H1 (cell line): ENCODE measurements around the gene ORAI3. TPM values are rescaled to one million over a fixed set of nuclear protein-coding genes. Genes with fewer than 3 reads are reported as not detected.

ENCODE experiments used
- EGR1 ChIP-seq: IDR thresholded peaks from 2 replicates; pipeline ENCODE4 v1.6.1; 2011; ENCODE audit warnings: low read depth, low read length, borderline replicate concordance
- HDAC2 ChIP-seq, 2 experiments: fragments of 300-600 bp in 1 of 2; sonication (generic) in 1 of 2; IDR thresholded peaks; 2 replicates each; pipeline ENCODE4 v1.6.1; 2011 to 2012; ENCODE audit warnings: low read depth in 2 of 2, low read length in 2 of 2, mild to moderate bottlenecking in 2 of 2, moderate library complexity in 2 of 2, borderline replicate concordance in 1 of 2, inconsistent platforms in 1 of 2
- JUND ChIP-seq: IDR thresholded peaks from 2 replicates; pipeline ENCODE4 v1.6.1; 2011; ENCODE audit warnings: mild to moderate bottlenecking, improper control_type of control experiment, low read length
- KDM5A ChIP-seq: fragments of 200-600 bp; IDR thresholded peaks from 2 replicates; pipeline ENCODE4 v1.7.1; 2012; ENCODE audit warnings: mild to moderate bottlenecking, low read length, inconsistent platforms, mixed read lengths
- MAFK ChIP-seq: IDR thresholded peaks from 2 replicates; pipeline ENCODE4 v1.6.1; 2012; ENCODE audit warnings: low read depth, mild to moderate bottlenecking, improper control_type of control experiment, low read length
- POLR2A ChIP-seq, 2 experiments: IDR thresholded peaks; 1 replicate in 1 of 2; 2 replicates in 1 of 2; pipeline ENCODE4 v1.6.1; 2011; ENCODE audit warnings: low read depth in 2 of 2, low read length in 2 of 2, mild to moderate bottlenecking in 2 of 2; ENCODE audit errors: control extremely low read depth in 1 of 2
- POU5F1 ChIP-seq: IDR thresholded peaks from 2 replicates; pipeline ENCODE4 v1.6.1; 2011; ENCODE audit warnings: low read depth, mild to moderate bottlenecking, low read length, moderate library complexity
- RBBP5 ChIP-seq: IDR thresholded peaks from 2 replicates; pipeline ENCODE4 v1.7.1; 2012; ENCODE audit warnings: low read depth, mild to moderate bottlenecking, inconsistent platforms, low read length, moderate library complexity, borderline replicate concordance
- RFX5 ChIP-seq: IDR thresholded peaks from 2 replicates; pipeline ENCODE4 v1.6.1; 2011; ENCODE audit warnings: low read depth, low read length, improper control_type of control experiment, borderline replicate concordance
- SUZ12 ChIP-seq: fragments of 200-600 bp; sonication (generic); IDR thresholded peaks from 2 replicates; pipeline ENCODE4 v1.6.1; 2012; ENCODE audit warnings: mild to moderate bottlenecking, inconsistent platforms, low read length, moderate library complexity, mixed read lengths
- TAF1 ChIP-seq: IDR thresholded peaks from 2 replicates; pipeline ENCODE4 v1.6.1; 2011; ENCODE audit warnings: mild to moderate bottlenecking, low read depth, low read length
- polyA plus RNA-seq, 7 experiments: library from polyadenylated mRNA; depleted of rRNA in 3 of 7; stranded (reverse) in 5 of 7; unstranded in 2 of 7; fragments of >200 nt in 5 of 7; fragments of 200-250 nt in 2 of 7; gene quantifications; 1 replicate in 5 of 7; 2 replicates in 1 of 7; 4 replicates in 1 of 7; pipeline versions ENCODE4 v1.2.1 to v1.2.3, GENCODE V29; 2011 to 2013; ENCODE audit warnings: missing spikeins in 2 of 7, mixed read lengths in 2 of 7
- total RNA-seq: library from RNA; stranded (reverse); fragmentation: NEBNext Ultra II Directional; extraction: Animal tissue kit (Norgen Biotek cat#: 25700); gene quantifications from 2 replicates; pipeline ENCODE4 v1.2.1, GENCODE V29; 2021
- TF ChIP-seq, protein P1 (sequence below): fragments of 300-600 bp; sonication (generic); IDR thresholded peaks from 2 replicates; pipeline ENCODE4 v1.7.1; 2012; ENCODE audit warnings: low read length, moderate library complexity, mild to moderate bottlenecking, inconsistent platforms; ENCODE audit not compliant: insufficient replicate concordance

The ORAI3 gene
- total and polyA plus RNA-seq, 2 of the 8 experiments (the other 6 are each of a cell fraction or from before 2014, with no cell fraction given), result 8.7 to 24.5 TPM

DNA sequence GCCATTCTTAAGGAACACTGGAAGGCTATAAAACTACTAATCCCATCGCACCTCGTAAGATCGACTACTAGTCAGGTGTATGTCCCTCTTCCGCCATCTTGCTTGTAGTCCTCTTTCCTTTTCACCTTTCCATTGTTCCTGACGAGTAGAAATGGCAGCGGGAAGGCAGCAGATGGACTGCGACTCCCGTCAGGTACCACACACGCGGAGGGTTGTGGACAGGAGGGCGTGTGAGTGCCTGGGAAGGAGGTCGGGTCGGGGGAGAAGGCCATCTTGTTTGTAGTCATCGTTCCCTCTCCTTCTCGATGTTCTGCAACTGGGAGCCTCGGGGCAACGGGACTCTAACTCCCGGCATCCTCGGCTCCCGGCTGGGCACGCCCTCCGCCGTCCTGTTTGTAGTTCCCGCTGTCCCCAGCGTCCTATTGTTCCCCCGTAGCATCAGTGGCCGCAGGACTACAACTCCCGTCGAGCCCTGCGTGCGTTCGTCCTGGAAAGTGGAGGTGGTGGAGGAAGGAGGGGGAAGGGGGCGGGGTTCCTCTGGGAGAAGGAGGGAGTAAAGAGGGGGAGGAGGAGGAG, 25.8 kb upstream of the ORAI3 start (continued):
- TF ChIP-seq HDAC2 (IDR thresholded peaks at IDR 0.05; ENCODE audit: borderline replicate concordance in 1 of 2, low read depth in 2 of 2, low read length in 2 of 2) (no peak), POLR2A (IDR thresholded peaks at IDR 0.05; ENCODE audit: control extremely low read depth in 1 of 2, low read depth in 2 of 2, low read length in 2 of 2) (peak; percentile 43 to 78), TAF1 (peak; percentile 75), SUZ12 (no peak), RBBP5 (no peak), MAFK (no peak), EGR1 (no peak), POU5F1 (no peak), RFX5 (no peak), JUND (no peak), KDM5A (peak; percentile 71)
- TF ChIP-seq, protein P1, sequence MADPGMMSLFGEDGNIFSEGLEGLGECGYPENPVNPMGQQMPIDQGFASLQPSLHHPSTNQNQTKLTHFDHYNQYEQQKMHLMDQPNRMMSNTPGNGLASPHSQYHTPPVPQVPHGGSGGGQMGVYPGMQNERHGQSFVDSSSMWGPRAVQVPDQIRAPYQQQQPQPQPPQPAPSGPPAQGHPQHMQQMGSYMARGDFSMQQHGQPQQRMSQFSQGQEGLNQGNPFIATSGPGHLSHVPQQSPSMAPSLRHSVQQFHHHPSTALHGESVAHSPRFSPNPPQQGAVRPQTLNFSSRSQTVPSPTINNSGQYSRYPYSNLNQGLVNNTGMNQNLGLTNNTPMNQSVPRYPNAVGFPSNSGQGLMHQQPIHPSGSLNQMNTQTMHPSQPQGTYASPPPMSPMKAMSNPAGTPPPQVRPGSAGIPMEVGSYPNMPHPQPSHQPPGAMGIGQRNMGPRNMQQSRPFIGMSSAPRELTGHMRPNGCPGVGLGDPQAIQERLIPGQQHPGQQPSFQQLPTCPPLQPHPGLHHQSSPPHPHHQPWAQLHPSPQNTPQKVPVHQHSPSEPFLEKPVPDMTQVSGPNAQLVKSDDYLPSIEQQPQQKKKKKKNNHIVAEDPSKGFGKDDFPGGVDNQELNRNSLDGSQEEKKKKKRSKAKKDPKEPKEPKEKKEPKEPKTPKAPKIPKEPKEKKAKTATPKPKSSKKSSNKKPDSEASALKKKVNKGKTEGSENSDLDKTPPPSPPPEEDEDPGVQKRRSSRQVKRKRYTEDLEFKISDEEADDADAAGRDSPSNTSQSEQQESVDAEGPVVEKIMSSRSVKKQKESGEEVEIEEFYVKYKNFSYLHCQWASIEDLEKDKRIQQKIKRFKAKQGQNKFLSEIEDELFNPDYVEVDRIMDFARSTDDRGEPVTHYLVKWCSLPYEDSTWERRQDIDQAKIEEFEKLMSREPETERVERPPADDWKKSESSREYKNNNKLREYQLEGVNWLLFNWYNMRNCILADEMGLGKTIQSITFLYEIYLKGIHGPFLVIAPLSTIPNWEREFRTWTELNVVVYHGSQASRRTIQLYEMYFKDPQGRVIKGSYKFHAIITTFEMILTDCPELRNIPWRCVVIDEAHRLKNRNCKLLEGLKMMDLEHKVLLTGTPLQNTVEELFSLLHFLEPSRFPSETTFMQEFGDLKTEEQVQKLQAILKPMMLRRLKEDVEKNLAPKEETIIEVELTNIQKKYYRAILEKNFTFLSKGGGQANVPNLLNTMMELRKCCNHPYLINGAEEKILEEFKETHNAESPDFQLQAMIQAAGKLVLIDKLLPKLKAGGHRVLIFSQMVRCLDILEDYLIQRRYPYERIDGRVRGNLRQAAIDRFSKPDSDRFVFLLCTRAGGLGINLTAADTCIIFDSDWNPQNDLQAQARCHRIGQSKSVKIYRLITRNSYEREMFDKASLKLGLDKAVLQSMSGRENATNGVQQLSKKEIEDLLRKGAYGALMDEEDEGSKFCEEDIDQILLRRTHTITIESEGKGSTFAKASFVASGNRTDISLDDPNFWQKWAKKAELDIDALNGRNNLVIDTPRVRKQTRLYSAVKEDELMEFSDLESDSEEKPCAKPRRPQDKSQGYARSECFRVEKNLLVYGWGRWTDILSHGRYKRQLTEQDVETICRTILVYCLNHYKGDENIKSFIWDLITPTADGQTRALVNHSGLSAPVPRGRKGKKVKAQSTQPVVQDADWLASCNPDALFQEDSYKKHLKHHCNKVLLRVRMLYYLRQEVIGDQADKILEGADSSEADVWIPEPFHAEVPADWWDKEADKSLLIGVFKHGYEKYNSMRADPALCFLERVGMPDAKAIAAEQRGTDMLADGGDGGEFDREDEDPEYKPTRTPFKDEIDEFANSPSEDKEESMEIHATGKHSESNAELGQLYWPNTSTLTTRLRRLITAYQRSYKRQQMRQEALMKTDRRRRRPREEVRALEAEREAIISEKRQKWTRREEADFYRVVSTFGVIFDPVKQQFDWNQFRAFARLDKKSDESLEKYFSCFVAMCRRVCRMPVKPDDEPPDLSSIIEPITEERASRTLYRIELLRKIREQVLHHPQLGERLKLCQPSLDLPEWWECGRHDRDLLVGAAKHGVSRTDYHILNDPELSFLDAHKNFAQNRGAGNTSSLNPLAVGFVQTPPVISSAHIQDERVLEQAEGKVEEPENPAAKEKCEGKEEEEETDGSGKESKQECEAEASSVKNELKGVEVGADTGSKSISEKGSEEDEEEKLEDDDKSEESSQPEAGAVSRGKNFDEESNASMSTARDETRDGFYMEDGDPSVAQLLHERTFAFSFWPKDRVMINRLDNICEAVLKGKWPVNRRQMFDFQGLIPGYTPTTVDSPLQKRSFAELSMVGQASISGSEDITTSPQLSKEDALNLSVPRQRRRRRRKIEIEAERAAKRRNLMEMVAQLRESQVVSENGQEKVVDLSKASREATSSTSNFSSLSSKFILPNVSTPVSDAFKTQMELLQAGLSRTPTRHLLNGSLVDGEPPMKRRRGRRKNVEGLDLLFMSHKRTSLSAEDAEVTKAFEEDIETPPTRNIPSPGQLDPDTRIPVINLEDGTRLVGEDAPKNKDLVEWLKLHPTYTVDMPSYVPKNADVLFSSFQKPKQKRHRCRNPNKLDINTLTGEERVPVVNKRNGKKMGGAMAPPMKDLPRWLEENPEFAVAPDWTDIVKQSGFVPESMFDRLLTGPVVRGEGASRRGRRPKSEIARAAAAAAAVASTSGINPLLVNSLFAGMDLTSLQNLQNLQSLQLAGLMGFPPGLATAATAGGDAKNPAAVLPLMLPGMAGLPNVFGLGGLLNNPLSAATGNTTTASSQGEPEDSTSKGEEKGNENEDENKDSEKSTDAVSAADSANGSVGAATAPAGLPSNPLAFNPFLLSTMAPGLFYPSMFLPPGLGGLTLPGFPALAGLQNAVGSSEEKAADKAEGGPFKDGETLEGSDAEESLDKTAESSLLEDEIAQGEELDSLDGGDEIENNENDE, result no peak
